ENCODE data around the gene OR4E2.

DNA sequence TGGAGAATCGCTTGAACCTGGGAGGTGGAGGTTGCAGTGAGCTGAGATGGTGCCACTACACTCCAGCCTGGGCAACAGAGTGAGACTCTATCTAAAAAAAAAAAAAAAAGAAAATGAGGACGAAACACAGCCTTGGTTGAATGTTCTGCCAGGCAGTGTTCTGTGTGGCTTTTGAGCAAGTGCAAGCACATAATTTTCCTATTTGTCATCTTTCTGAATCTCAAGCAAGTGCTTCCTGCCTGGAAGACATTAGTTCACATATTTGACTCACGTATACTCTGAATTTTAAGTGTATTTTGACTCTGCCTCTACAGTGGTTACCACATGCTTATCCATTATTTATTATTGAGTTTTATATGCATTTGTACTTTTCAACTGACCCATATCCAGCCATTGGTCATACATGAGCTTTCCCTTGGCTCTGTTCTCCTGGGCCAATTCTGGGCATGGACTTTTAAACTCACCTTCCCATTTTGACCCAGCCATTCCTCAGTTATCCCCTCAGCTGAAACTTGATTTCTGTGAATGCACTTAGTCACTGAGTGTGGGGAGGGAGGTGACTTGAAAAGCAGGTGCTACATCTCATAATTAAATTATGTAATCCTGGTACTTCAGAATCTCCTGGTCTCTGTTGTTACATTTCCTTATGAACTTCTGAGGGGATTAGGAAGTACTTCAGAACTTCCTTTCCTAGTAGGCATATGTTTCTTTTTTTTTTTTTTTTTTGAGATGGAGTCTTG, 27.0 kb upstream of the OR4E2 start:
- TF ChIP-seq, protein P1, sequence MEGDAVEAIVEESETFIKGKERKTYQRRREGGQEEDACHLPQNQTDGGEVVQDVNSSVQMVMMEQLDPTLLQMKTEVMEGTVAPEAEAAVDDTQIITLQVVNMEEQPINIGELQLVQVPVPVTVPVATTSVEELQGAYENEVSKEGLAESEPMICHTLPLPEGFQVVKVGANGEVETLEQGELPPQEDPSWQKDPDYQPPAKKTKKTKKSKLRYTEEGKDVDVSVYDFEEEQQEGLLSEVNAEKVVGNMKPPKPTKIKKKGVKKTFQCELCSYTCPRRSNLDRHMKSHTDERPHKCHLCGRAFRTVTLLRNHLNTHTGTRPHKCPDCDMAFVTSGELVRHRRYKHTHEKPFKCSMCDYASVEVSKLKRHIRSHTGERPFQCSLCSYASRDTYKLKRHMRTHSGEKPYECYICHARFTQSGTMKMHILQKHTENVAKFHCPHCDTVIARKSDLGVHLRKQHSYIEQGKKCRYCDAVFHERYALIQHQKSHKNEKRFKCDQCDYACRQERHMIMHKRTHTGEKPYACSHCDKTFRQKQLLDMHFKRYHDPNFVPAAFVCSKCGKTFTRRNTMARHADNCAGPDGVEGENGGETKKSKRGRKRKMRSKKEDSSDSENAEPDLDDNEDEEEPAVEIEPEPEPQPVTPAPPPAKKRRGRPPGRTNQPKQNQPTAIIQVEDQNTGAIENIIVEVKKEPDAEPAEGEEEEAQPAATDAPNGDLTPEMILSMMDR (IDR thresholded peaks at IDR 0.05) = no peak
- TF ChIP-seq POLR2A (IDR thresholded peaks at IDR 0.05) = no peak
